Fibroblast of skin of scalp (primary cell): ENCODE measurements around the gene TMEM135.
"Not testable (repeated sequence)": the region's sequence is repeated elsewhere in the genome, so short reads cannot be mapped to it uniquely, and the experiment has no call there.

Experiments
- DNase-seq: peaks from one replicate; pipeline ENCODE4 v3.0.0-alpha.2; 2013

Gene TMEM135

DNA sequence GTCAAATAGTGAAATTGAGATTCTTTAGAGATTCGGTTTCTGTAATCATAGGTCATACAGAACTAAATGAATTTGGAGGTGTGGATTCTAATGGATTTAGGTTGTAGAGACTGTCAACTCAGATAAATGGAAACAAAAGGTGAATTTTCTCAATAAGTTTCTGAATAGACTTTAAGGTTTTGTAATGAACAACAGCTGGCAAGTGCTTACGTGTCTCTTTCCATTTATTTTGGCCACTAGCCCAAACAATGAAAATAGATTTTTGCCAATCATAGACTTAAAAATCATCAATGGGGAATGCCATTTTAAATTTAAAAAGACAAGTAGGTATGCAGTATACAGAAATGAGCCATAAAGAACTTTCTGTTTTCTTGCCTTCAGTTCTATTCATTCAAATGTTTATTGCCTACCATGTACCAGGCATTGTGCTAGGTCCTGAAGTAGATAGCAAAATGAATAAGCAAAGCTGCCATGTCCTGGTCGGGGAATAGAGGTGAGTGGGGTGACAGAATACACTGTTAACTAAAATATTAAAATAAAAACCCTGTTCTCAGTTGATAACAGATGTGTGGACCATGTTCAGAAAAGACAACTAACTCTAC, 16.9 kb upstream of the TMEM135 start:
- peak; percentile 19 for DNase-seq

- no peak for DNase-seq
These were observed 15.5 kb upstream of the TMEM135 start for GRCh38 chr11:87022254-87022653.

DNA sequence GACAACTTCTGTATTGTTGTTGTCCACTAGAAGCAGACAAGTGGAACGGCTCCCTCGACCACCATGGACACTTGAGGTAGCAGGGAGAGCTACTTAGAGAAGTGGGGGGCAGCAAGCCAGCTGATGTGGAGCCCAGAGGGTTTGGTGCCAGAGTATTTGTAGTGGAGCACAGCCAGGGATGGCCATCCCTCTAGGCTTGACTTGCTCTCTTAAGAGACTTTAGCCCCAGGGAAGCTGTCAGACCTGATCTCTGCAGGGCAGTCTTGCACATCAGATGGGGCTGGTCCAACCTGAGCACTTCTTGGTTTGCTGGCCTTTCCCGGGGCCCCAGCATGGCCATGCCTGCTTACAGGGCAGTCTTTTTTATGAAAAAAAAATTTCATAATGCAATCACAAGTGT, 15.0 kb upstream of the TMEM135 start:
- no peak for DNase-seq

DNA sequence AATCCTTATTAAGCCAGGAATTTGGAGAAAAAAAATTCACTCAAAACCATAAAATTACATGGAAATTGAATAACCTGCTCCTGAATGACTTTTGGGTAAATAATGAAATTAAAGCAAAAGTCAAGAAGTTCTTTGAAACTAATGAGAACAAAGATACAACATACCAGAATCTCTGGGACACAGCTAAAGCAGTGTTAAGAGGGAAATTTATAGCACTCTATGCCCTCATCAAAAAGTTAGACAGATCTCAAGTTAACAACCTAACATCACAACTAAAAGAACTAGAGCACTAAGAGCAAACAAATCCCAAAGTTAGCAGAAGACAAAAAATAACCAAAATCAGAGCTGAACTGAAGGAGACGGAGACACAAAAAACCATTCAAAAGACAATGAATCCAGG, 11.3 kb upstream of the TMEM135 start:
- DNase-seq: not testable (repeated sequence)

DNA sequence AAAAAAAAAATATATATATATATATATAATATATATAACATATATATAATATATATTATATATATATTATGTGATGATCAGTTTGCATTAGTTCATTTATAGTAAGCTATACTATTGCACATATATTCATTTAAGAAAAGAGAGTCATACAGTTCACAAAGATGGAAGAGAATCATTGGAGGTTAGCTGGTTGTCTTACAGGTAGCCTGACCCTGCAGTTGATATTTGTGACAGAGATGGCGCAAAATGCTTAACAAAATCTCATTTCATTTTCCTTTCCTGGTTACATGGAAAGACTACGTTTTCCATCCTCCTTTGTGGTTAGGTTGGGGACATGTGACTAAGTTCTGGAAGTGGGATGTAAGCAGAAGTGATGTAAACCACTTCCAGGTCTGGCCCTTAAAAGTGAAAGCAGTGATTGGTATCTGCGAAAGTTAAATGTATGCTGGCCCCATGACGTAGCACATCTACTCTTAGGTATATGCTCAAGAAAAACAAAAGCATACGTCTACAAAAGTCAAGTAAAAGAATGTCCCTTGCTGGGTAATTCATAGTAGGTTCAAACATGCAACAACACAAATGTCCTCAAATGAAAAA, 7.2 kb upstream of the TMEM135 start:
- DNase-seq: no peak

- no peak for DNase-seq
These were observed 6.1 kb upstream of the TMEM135 start for GRCh38 chr11:87031433-87032170.

- no peak for DNase-seq
These were observed 4.2 kb upstream of the TMEM135 start for GRCh38 chr11:87033561-87033960.

GRCh38 chr11:87035976-87036583, 1.7 kb upstream of the TMEM135 start:
- no peak for DNase-seq

- no peak for DNase-seq
These were observed 831 bp upstream of the TMEM135 start for GRCh38 chr11:87036756-87037449.

DNA sequence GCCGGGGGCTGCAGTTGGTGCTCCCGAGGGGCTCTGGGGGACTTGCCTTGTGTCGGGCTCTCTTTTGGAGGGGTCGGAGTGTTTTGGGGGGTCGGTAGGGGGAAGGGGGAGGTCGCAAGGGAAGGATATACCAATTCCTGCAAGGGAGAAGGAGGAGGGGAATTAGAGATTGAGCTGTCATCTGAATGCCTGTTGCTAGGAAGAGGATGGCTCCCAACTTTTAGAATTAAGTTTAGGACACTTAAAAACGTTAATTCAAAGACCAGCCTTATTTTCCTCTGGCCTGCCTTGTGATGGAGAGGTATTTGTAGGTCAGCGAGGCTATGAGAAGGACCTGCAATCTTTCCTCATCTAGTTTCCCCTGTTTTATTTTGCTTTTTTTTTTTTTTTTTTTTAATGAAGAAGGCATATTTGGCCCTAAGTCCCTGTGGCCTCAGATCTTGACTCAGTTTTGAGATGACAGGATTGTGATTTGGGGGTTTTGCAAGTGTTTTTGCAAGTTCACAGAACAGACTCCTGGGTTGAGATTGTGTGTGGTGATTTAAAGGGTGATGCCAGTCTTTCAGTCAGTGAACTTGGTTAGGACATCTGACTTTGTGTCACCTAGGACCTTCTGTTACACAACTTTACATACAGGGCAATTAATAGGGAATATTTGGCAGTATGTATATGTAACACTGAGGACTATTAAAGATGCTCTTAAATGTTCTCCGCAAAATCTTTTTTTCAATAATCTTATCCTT, 672 bp downstream of the TMEM135 start:
- DNase-seq: no peak

GRCh38 chr11:87039371-87039770, 1.6 kb downstream of the TMEM135 start:
- peak; percentile 29 for DNase-seq

- DNase-seq: no peak
These were observed 6.2 kb downstream of the TMEM135 start for GRCh38 chr11:87043894-87044293.

GRCh38 chr11:87046824-87047223, 9.1 kb downstream of the TMEM135 start:
- no peak for DNase-seq

GRCh38 chr11:87056091-87056490, 18.4 kb downstream of the TMEM135 start:
- no peak for DNase-seq

DNA sequence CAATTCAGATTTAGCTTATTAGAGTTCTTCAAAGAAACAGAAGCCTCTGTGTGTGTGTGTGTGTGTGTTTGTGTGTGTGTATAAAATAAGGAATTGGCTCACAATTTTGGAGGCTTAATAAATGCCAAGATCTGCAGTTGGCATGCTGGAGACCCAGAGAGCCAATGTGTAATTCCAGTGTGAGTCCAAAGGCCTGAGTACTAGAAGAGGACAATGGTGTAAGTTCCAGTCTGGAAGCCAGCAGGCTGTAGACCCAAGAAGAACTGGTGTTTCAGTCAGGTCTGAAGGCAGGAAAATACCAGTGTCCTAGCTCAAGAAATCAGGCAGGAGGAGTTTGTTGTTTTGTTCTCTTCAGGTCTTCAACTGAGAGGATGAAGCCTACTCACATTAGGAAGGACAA, 20.0 kb downstream of the TMEM135 start:
- no peak for DNase-seq

GRCh38 chr11:87059596-87060390, 22.1 kb downstream of the TMEM135 start:
- no peak for DNase-seq

DNA sequence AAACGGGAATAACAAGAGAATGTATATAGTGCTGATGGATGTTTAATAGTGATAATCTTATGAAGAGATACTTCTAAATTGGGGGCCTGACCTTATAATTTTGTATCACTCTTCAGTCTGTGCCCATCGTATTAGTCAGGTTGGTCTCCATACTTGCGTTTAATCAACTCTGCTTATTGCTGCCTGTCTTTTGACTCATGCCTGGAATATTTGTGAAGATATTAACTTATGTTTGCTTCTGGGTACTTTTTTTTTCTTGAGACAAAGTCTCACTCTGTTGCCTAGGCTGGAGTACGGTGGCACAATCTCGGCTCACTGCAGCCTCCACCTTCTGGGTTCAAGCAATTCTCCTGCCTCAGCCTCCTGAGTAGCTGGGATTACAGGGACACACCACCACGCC, 24.0 kb downstream of the TMEM135 start:
- no peak for DNase-seq

GRCh38 chr11:87063982-87064381, 26.2 kb downstream of the TMEM135 start:
- DNase-seq: peak; percentile 18

DNA sequence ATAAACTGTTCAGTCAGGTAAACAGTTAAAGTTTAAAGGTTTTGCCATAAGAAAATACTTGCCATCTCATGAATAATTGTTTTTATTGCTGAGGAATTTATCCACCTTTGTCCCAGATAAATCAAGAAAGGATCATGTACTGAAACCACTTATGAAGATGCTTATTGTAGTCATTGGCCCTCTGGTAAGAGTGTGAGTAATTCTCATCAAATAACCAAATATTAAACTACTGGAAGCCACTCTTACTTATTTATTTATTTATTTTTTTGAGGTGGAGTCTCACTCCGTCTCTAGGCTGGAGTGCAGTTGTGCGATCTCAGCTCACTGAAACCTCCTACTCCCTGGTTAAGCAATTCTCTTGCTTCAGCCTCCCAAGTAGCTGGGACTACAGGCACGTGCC, 35.1 kb downstream of the TMEM135 start:
- no peak for DNase-seq

GRCh38 chr11:87076260-87076783, 38.6 kb downstream of the TMEM135 start:
- DNase-seq: no peak

- DNase-seq: no peak
These were observed 39.2 kb downstream of the TMEM135 start for GRCh38 chr11:87076874-87077429.
